Measurements from ENCODE around the gene SFMBT2. TPM values are rescaled to one million over a fixed set of nuclear protein-coding genes. Genes with fewer than 3 reads are reported as not detected.

The SFMBT2 gene
- total and polyA plus RNA-seq, 2 of the 4 experiments (the other 2 are of a cell fraction): 0.70 to 1.3 TPM

GRCh38 chr10:7296076-7296475 lies 114.8 kb downstream of the SFMBT2 start:
- 0 out of 2 replicates have a peak, but pooled peaks cover under 1% of the 10 kb centered on the region for H3K9me1 ChIP-seq (ENCODE audit: insufficient read depth, low read length)
- H3K4me3 ChIP-seq (ENCODE audit: insufficient read depth, low read depth, low read length): no peak overlapping the region
- H3K14ac ChIP-seq (replicated peaks; ENCODE audit: low read depth, low read length): no peak overlapping the region
- ChIA-PET CTCF (no interaction called here), POLR2A (ENCODE audit: unreplicated experiment) (no interaction called here)
- H2BK5ac ChIP-seq (ENCODE audit: low read depth, low read length, poor library complexity, severe bottlenecking): no peak overlapping the region
- ATAC-seq (ENCODE audit: low read depth): no peak
- dilution Hi-C loops (cut with HindIII; ENCODE audit: low sequenced_read_pairs, unreplicated experiment) (no loop called here), intact Hi-C loops (cut with micrococcal nuclease) (no loop called here), in situ Hi-C loops (cut with MboI; ENCODE audit: low sequenced_read_pairs) (no loop called here)
- no peak overlapping the region for H3K4ac ChIP-seq (ENCODE audit: low read depth, low read length)
- H3K79me1 ChIP-seq (ENCODE audit: low read depth in 1 of 2, low read length in 2 of 2): no peaks in the 10 kb centered on the region
- BruUV-seq (replicated peaks): no TSS peak
- H2BK15ac ChIP-seq (ENCODE audit: low read depth, low read length): no peak overlapping the region
- H4K8ac ChIP-seq (ENCODE audit: low read depth in 2 of 2, low read length in 2 of 2): no peak overlapping the region
- H3K27ac ChIP-seq (ENCODE audit: insufficient read depth, low read length): no peak overlapping the region
- H3K23ac ChIP-seq (ENCODE audit: low read depth, low read length): no peak overlapping the region
- H3K4me2 ChIP-seq (ENCODE audit: low read depth, low read length): no peak overlapping the region
- H4K5ac ChIP-seq (ENCODE audit: low read depth, low read length): no peak overlapping the region
- 0 out of 2 replicates have a peak, but pooled peaks cover 2% of the 10 kb centered on the region for H3K9me3 ChIP-seq (ENCODE audit: control insufficient read depth, insufficient read depth, low read length)
- no peak overlapping the region for H3K9ac ChIP-seq (ENCODE audit: low read depth, low read length)
- TF ChIP-seq CTCF (conservative IDR thresholded peaks at IDR 0.05; ENCODE audit: low read depth, low read length) (no peak), MAFK (IDR thresholded peaks at IDR 0.05; ENCODE audit: low read depth, low read length) (no peak), POLR2A (IDR thresholded peaks at IDR 0.05; ENCODE audit: low read depth, low read length) (no peak), RCOR1 (IDR thresholded peaks at IDR 0.05; ENCODE audit: insufficient replicate concordance, low read length) (no peak), RAD21 (IDR thresholded peaks at IDR 0.05; ENCODE audit: low read length) (no peak), ELK1 (IDR thresholded peaks at IDR 0.05; ENCODE audit: borderline replicate concordance, low read depth, low read length) (no peak), MAZ (IDR thresholded peaks at IDR 0.05; ENCODE audit: borderline replicate concordance, low read depth, low read length) (no peak), SMC3 (IDR thresholded peaks at IDR 0.05; ENCODE audit: low read depth, low read length) (no peak)
- H3K27me3 ChIP-seq (ENCODE audit: control insufficient read depth, insufficient read depth, low read length): no peaks in the 10 kb centered on the region
- H2AK9ac ChIP-seq (replicated peaks; ENCODE audit: low read depth, low read length, poor library complexity): no peak overlapping the region
- H4K20me1 ChIP-seq (ENCODE audit: insufficient read depth, low read length): no peaks in the 10 kb centered on the region
- no peak for DNase-seq
- H3K56ac ChIP-seq (ENCODE audit: extremely low read depth, insufficient read depth, low read length): no peak overlapping the region
- H2AK5ac ChIP-seq (ENCODE audit: low read depth, low read length): no peak overlapping the region
- H3K4me1 ChIP-seq (ENCODE audit: control insufficient read depth, insufficient read depth, low read length): peaks cover 2% of the 10 kb centered on the region; the same call in 1 of the 2 replicates
- no peak overlapping the region for H2BK20ac ChIP-seq (ENCODE audit: low read depth, low read length)
- H3K18ac ChIP-seq (ENCODE audit: low read depth, low read length): no peak overlapping the region
- no peaks in the 10 kb centered on the region for H3K36me3 ChIP-seq (ENCODE audit: control insufficient read depth, insufficient read depth, low read length)
- no peak overlapping the region for H2AFZ ChIP-seq (replicated peaks; ENCODE audit: low read length, poor library complexity)
- no peak overlapping the region for H4K91ac ChIP-seq (ENCODE audit: insufficient read depth, low read depth, low read length)
- H2BK120ac ChIP-seq (ENCODE audit: low read depth, low read length): no peak overlapping the region

Measured in IMR-90 (cell line).